A549 (cell line): Measurements from ENCODE around the gene MLF1. TPM values are rescaled to one million over a fixed set of nuclear protein-coding genes. Genes with fewer than 3 reads are reported as not detected.

Experiments
- ATAC-seq, 2 experiments: fragments of 200-7000 bp in 1 of 2; fragments of >200 bp in 1 of 2; cut with Nextera tagmentation in 1 of 2; cut with Tn5 transposase in 1 of 2; 3 replicates each; pipeline versions ENCODE4 v1.8.0 to v1.9.1; 2018 to 2020; ENCODE audit warnings: mild to moderate bottlenecking in 1 of 2, moderate library complexity in 1 of 2
- CTCF ChIA-PET: fragments of 300-600 bp; sonication (Branson Sonifier 250); formaldehyde crosslinking; extraction: SDS; loops from one replicate; lab custom pipeline; 2021; ENCODE audit warnings: antibody characterized with exemption, inconsistent platforms; lab: Yijun Ruan, JAX
- POLR2A ChIA-PET: fragments of 350-600 bp; formaldehyde crosslinking; extraction: SDS; loops from one replicate; lab custom pipeline; 2021; ENCODE audit warnings: antibody characterized with exemption, inconsistent platforms; lab: Yijun Ruan, JAX
- DNase-seq, 2 experiments: peaks; one replicate each; pipeline versions ENCODE4 v3.0.0 to v3.0.0-alpha.2; 2011 to 2016; ENCODE audit warnings: low read depth in 1 of 2, low spot score in 1 of 2
- FAIRE-seq: peaks from 2 replicates; lab custom pipeline; 2011; peaks lifted over from hg19 to GRCh38; lab: Jason Lieb, UNC
- H3K27ac ChIP-seq, 2 experiments: fragments of >200 bp; sonication (Bioruptor Twin); formaldehyde crosslinking; 3 replicates each; pipeline ENCODE4 v1.5.1; 2016 to 2017
- H3K4me1 ChIP-seq: fragments of >200 bp; sonication (Bioruptor Twin); formaldehyde crosslinking; 3 replicates; pipeline ENCODE4 v1.6.1; 2016
- H3K4me2 ChIP-seq: fragments of >200 bp; sonication (Bioruptor Twin); formaldehyde crosslinking; 3 replicates; pipeline ENCODE4 v1.6.1; 2016
- H3K4me3 ChIP-seq: fragments of >200 bp; sonication (Bioruptor Twin); formaldehyde crosslinking; 3 replicates; pipeline ENCODE4 v1.5.1; 2016
- H3K9me3 ChIP-seq: fragments of >200 bp; sonication (Bioruptor Twin); formaldehyde crosslinking; 3 replicates; pipeline ENCODE4 v1.6.1; 2016
- BHLHE40 ChIP-seq: IDR thresholded peaks from 2 replicates; pipeline ENCODE4 v1.6.1; 2012; ENCODE audit warnings: low read depth, low read length, inconsistent platforms
- ESRRA ChIP-seq: fragments of 150-350 bp; IDR thresholded peaks from 2 replicates; pipeline ENCODE4 v1.6.1; 2014; ENCODE audit warnings: mild to moderate bottlenecking, low read length, borderline replicate concordance
- FOXS1 ChIP-seq: fragments of 250-450 bp; sonication (Bioruptor Pico); IDR thresholded peaks from 2 replicates; pipeline ENCODE4 v1.5.0; 2020; ENCODE audit warnings: mild to moderate bottlenecking, moderate library complexity
- HEYL ChIP-seq: fragments of 250-450 bp; sonication (Bioruptor Pico); IDR thresholded peaks from 2 replicates; pipeline ENCODE4 v1.8.0; 2021; ENCODE audit warnings: mild to moderate bottlenecking, moderate library complexity
- JUN ChIP-seq, 2 experiments: fragments of >200 bp; sonication (Bioruptor Twin); formaldehyde crosslinking; IDR thresholded peaks; 2 replicates in 1 of 2; 3 replicates in 1 of 2; pipeline ENCODE4 v1.6.1; 2016 to 2017
- JUNB ChIP-seq: fragments of >200 bp; sonication (Bioruptor Twin); formaldehyde crosslinking; IDR thresholded peaks from 2 replicates; pipeline ENCODE4 v1.6.1; 2016
- KDM1A ChIP-seq: fragments of 200-600 bp; sonication (generic); IDR thresholded peaks from 2 replicates; pipeline ENCODE4 v1.6.1; 2016; ENCODE audit warnings: low read depth, mild to moderate bottlenecking
- MAZ ChIP-seq: fragments of 150-350 bp; IDR thresholded peaks from 2 replicates; pipeline ENCODE4 v1.6.1; 2014; ENCODE audit warnings: antibody characterized with exemption, low read depth, low read length, borderline replicate concordance
- NFE2L2 ChIP-seq: fragments of 150-350 bp; conservative IDR thresholded peaks from 2 replicates; pipeline ENCODE4 v1.6.1; 2014; ENCODE audit warnings: low read length
- PHF8 ChIP-seq: fragments of 200-600 bp; sonication (generic); IDR thresholded peaks from 2 replicates; pipeline ENCODE4 v1.6.1; 2016; ENCODE audit warnings: low read depth, mild to moderate bottlenecking, antibody characterized with exemption, moderate library complexity, borderline replicate concordance
- POLR2A ChIP-seq: IDR thresholded peaks from 2 replicates; pipeline ENCODE4 v1.6.1; 2012; ENCODE audit warnings: mild to moderate bottlenecking, low read length
- RAD21 ChIP-seq, 2 experiments: fragments of >200 bp in 1 of 2; sonication (Bioruptor Twin) in 1 of 2; formaldehyde crosslinking in 1 of 2; IDR thresholded peaks in 1 of 2; conservative IDR thresholded peaks in 1 of 2; 2 replicates in 1 of 2; 3 replicates in 1 of 2; pipeline ENCODE4 v1.6.1; 2012 to 2018; ENCODE audit warnings: inconsistent platforms in 1 of 2
- RNF2 ChIP-seq: fragments of 200-600 bp; sonication (generic); IDR thresholded peaks from 2 replicates; pipeline ENCODE4 v1.6.1; 2016; ENCODE audit warnings: low read depth, mild to moderate bottlenecking, antibody characterized with exemption, moderate library complexity, borderline replicate concordance
- SMC3 ChIP-seq: fragments of >200 bp; sonication (Bioruptor Twin); formaldehyde crosslinking; IDR thresholded peaks from 3 replicates; pipeline ENCODE4 v1.6.1; 2018; ENCODE audit warnings: inconsistent platforms
- ZNF302 ChIP-seq: fragments of 250-450 bp; sonication (Bioruptor Pico); IDR thresholded peaks from 2 replicates; pipeline ENCODE4 v1.9.0; 2021; ENCODE audit warnings: inconsistent platforms, mild to moderate bottlenecking, moderate library complexity
- ZSCAN20 ChIP-seq: fragments of 250-450 bp; sonication (Bioruptor Pico); IDR thresholded peaks from 2 replicates; pipeline ENCODE4 v1.8.0; 2022; ENCODE audit warnings: mild to moderate bottlenecking, moderate library complexity
- WGBS: methylation state at CpG from one replicate; pipeline ENCODE4 v1.1.6; 2017; ENCODE audit errors: missing lambda C conversion rate; 5-methylcytosine and 5-hydroxymethylcytosine counted together
- polyA plus RNA-seq, 4 experiments: library from polyadenylated mRNA; depleted of rRNA in 3 of 4; stranded (reverse); fragments of >200 nt; fragmentation: RNase III in 1 of 4; extraction: RNeasy Plus Mini Kit Qiagen cat#74134 plus additional on column Dnase treatment in 1 of 4; gene quantifications; 2 replicates in 3 of 4; 3 replicates in 1 of 4; pipeline ENCODE4 v1.2.3, GENCODE V29; 2011 to 2017
- TF ChIP-seq, protein P1 (sequence below): IDR thresholded peaks from 2 replicates; pipeline ENCODE4 v1.6.1; 2012
- TF ChIP-seq, protein P2 (sequence below): fragments of >200 bp; sonication (Bioruptor Twin); formaldehyde crosslinking; IDR thresholded peaks from 3 replicates; pipeline ENCODE4 v1.5.1; 2016
- TF ChIP-seq, protein P3 (sequence below): fragments of >200 bp; sonication (Bioruptor Twin); formaldehyde crosslinking; IDR thresholded peaks from 3 replicates; pipeline ENCODE4 v1.6.1; 2016
- TF ChIP-seq, protein P4 (sequence below): fragments of >200 bp; sonication (Bioruptor Twin); formaldehyde crosslinking; IDR thresholded peaks from 2 replicates; pipeline ENCODE4 v1.6.1; 2016
- TF ChIP-seq, protein P5 (sequence below): IDR thresholded peaks from 2 replicates; pipeline ENCODE4 v1.6.1; 2012; ENCODE audit warnings: low read depth, borderline replicate concordance

The MLF1 gene
- polyA plus RNA-seq, 2 of the 4 experiments (the other 2 are of a cell fraction): 13.5 to 18.6 TPM

DNA sequence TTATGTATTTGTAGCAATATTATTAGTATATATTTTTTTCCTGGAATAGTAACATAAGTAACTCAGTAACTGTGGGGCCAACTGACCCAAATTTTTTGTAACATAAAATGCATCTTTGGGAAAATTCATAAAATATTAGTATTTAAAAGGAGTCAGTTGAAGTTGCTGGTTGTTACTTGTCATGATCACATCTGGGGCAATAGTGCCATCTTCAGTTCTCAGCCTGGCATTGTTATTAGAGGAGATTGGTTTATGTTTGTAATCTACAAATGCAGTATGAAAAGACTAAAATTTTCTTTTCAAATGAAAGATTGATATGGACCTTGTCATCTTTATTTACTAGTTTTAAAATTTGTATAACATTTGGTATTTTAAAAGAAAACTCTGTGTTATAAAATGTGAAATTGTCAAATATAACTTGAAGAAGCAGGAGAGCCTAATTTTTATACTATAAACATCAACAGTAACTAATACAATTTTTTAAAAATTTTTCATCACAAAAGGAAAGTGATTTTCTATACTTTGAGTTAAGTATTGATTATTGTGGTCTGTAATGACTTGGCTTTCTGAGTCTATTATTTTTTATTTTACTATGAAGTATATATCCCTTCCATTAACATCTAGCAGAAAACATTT lies 38.8 kb upstream of the MLF1 start:
- peak; percentile 59 to 60; a peak in 1 of 6 replicates for ATAC-seq
- Histone ChIP-seq H3K4me2 (no peak overlapping the region), H3K27ac (no peak overlapping the region), H3K4me3 (no peak overlapping the region), H3K9me3 (no peaks in the 10 kb centered on the region), H3K4me1 (no peaks in the 10 kb centered on the region)
- POLR2A ChIA-PET: no interaction called here
- peak; percentile 95 for FAIRE-seq
- CTCF ChIA-PET: interaction anchor here (0.6 to 3.4 kb wide), 11 partner anchors 8 to 999 kb away, joined by 3 to 18 read pairs (median 4); no protein-coding TSS in a partner anchor
- TF ChIP-seq RAD21 (conservative IDR thresholded peaks at IDR 0.05 in 1 of 2, IDR thresholded peaks at IDR 0.05 in 1 of 2) (peak; percentile 83 to 87), SMC3 (peak; percentile 65)
- TF ChIP-seq, protein P1, sequence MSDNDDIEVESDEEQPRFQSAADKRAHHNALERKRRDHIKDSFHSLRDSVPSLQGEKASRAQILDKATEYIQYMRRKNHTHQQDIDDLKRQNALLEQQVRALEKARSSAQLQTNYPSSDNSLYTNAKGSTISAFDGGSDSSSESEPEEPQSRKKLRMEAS: no peak
- TF ChIP-seq, protein P2, sequence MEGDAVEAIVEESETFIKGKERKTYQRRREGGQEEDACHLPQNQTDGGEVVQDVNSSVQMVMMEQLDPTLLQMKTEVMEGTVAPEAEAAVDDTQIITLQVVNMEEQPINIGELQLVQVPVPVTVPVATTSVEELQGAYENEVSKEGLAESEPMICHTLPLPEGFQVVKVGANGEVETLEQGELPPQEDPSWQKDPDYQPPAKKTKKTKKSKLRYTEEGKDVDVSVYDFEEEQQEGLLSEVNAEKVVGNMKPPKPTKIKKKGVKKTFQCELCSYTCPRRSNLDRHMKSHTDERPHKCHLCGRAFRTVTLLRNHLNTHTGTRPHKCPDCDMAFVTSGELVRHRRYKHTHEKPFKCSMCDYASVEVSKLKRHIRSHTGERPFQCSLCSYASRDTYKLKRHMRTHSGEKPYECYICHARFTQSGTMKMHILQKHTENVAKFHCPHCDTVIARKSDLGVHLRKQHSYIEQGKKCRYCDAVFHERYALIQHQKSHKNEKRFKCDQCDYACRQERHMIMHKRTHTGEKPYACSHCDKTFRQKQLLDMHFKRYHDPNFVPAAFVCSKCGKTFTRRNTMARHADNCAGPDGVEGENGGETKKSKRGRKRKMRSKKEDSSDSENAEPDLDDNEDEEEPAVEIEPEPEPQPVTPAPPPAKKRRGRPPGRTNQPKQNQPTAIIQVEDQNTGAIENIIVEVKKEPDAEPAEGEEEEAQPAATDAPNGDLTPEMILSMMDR: peak; percentile 83
- DNase-seq: peak; percentile 23 to 71

DNA sequence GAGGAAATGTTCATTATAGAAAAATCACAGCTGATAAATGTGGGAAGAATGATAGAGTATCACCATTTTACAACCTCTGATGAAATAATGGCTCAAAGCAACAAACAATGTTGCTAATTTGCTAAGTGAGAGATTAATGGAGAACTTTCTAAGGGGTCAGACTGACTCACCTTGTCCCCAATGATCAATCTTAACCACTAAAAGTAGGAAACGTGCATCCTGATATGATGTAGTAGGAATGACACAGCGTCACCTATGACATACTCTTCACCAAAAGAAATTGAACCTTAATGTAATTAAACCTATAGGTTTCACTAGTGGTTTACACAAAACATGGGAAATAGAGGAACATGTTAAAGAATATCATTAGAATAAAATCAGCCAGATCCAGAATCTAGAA lies 35.1 kb upstream of the MLF1 start:
- 65% methylated on average over 2 of the region's 2 CpGs for WGBS
- no peak overlapping the region for H3K4me3 ChIP-seq
- ChIA-PET CTCF (no interaction called here), POLR2A (no interaction called here)
- TF ChIP-seq BHLHE40 (no peak), FOXS1 (CRISPR knock-in tag) (no peak), KDM1A (no peak), HEYL (CRISPR knock-in tag) (no peak), POLR2A (no peak), RAD21 (conservative IDR thresholded peaks at IDR 0.05 in 1 of 2, IDR thresholded peaks at IDR 0.05 in 1 of 2) (no peak), ZNF302 (CRISPR knock-in tag) (no peak), PHF8 (no peak), MAZ (no peak), JUN (IDR thresholded peaks at IDR 0.05) (no peak), JUNB (no peak), NFE2L2 (no peak), ESRRA (no peak), RNF2 (no peak), ZSCAN20 (CRISPR knock-in tag) (no peak)
- TF ChIP-seq, protein P3, sequence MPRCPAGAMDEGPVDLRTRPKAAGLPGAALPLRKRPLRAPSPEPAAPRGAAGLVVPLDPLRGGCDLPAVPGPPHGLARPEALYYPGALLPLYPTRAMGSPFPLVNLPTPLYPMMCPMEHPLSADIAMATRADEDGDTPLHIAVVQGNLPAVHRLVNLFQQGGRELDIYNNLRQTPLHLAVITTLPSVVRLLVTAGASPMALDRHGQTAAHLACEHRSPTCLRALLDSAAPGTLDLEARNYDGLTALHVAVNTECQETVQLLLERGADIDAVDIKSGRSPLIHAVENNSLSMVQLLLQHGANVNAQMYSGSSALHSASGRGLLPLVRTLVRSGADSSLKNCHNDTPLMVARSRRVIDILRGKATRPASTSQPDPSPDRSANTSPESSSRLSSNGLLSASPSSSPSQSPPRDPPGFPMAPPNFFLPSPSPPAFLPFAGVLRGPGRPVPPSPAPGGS: no peak
- TF ChIP-seq, protein P4, sequence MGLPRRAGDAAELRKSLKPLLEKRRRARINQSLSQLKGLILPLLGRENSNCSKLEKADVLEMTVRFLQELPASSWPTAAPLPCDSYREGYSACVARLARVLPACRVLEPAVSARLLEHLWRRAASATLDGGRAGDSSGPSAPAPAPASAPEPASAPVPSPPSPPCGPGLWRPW: no peak
- TF ChIP-seq, protein P5, sequence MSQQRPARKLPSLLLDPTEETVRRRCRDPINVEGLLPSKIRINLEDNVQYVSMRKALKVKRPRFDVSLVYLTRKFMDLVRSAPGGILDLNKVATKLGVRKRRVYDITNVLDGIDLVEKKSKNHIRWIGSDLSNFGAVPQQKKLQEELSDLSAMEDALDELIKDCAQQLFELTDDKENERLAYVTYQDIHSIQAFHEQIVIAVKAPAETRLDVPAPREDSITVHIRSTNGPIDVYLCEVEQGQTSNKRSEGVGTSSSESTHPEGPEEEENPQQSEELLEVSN: no peak
- H3K4me2 ChIP-seq: no peak overlapping the region
- no peak overlapping the region for H3K27ac ChIP-seq
- no peaks in the 10 kb centered on the region for H3K4me1 ChIP-seq
- FAIRE-seq: no peak
- no peak for ATAC-seq
- no peak for DNase-seq
- no peaks in the 10 kb centered on the region for H3K9me3 ChIP-seq
